ENCODE results near the gene DNAH7. TPM values are rescaled to one million over a fixed set of nuclear protein-coding genes. Genes with fewer than 3 reads are reported as not detected.
"Not testable (repeated sequence)": the region's sequence is repeated elsewhere in the genome, so short reads cannot be mapped to it uniquely, and the experiment has no call there.

Gene DNAH7
- total RNA-seq, 1 donor from 2014 or later, result 0.06 TPM

GRCh38 chr2:196096264-196096663 is 27.6 kb upstream of the DNAH7 start:
- DNase-seq (ENCODE audit: low read depth), result no peak
- TF ChIP-seq CTCF (conservative IDR thresholded peaks at IDR 0.05; ENCODE audit: low read depth, low read length), result no peak
- no peak overlapping the region for H3K4me3 ChIP-seq (ENCODE audit: low read depth, low read length)

GRCh38 chr2:196089448-196089847 is 20.8 kb upstream of the DNAH7 start:
- DNase-seq (ENCODE audit: low read depth), result not testable (repeated sequence)

GRCh38 chr2:196088203-196088602 is 19.6 kb upstream of the DNAH7 start:
- no peak overlapping the region for H3K4me3 ChIP-seq (ENCODE audit: low read depth, low read length)
- TF ChIP-seq CTCF (conservative IDR thresholded peaks at IDR 0.05; ENCODE audit: low read depth, low read length), result no peak
- no peak for DNase-seq (ENCODE audit: low read depth)

More at GRCh38 chr2:196089448-196089847, 20.8 kb upstream of the DNAH7 start:
- not testable (repeated sequence) for H3K4me3 ChIP-seq (ENCODE audit: low read depth, low read length)

GRCh38 chr2:196086517-196087368 is 18.1 kb upstream of the DNAH7 start:
- DNase-seq (ENCODE audit: low read depth), result no peak
- no peak overlapping the region for H3K4me3 ChIP-seq (ENCODE audit: low read depth, low read length)
- no peak for TF ChIP-seq CTCF (conservative IDR thresholded peaks at IDR 0.05; ENCODE audit: low read depth, low read length)

- TF ChIP-seq CTCF (conservative IDR thresholded peaks at IDR 0.05; ENCODE audit: low read depth, low read length), result no peak
- H3K4me3 ChIP-seq (ENCODE audit: low read depth, low read length), result no peak overlapping the region
Observed at GRCh38 chr2:196083601-196084000, 15.0 kb upstream of the DNAH7 start.

GRCh38 chr2:196080526-196080925 is 11.9 kb upstream of the DNAH7 start:
- DNase-seq (ENCODE audit: low read depth), result no peak
- no peak overlapping the region for H3K4me3 ChIP-seq (ENCODE audit: low read depth, low read length)
- no peak for TF ChIP-seq CTCF (conservative IDR thresholded peaks at IDR 0.05; ENCODE audit: low read depth, low read length)

More at GRCh38 chr2:196083601-196084000, 15.0 kb upstream of the DNAH7 start:
- DNase-seq (ENCODE audit: low read depth), result no peak

GRCh38 chr2:196079052-196079451 is 10.4 kb upstream of the DNAH7 start:
- no peak overlapping the region for H3K4me3 ChIP-seq (ENCODE audit: low read depth, low read length)
- DNase-seq (ENCODE audit: low read depth), result no peak

More at GRCh38 chr2:196079052-196079451, 10.4 kb upstream of the DNAH7 start:
- no peak for TF ChIP-seq CTCF (conservative IDR thresholded peaks at IDR 0.05; ENCODE audit: low read depth, low read length)
